ENCODE data around the gene COL23A1. TPM values are rescaled to one million over a fixed set of nuclear protein-coding genes. Genes with fewer than 3 reads are reported as not detected.

The COL23A1 gene
- total RNA-seq, 1 donor from 2014 or later: 0.19 TPM

GRCh38 chr5:178365501-178366440, 224.4 kb downstream of the COL23A1 start:
- DNase-seq (ENCODE audit: low read depth): no peak

DNA sequence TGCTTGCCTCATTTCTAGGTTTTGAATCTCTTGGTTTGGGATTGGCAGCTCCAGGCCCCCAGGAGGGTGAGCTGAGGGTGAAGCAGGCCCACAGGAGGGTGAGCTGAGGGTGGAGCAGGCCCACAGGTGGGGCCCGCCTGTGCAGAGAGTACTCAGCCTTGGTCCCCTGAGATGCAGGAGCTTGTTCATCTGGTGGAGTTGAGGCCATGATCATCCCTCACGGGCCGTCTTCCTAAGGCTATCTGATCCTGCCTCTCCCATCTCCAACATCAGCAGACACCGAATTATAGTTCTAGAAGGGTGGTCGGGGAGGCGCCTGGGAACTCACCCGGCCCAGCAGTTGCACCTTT, 225.9 kb downstream of the COL23A1 start:
- no peak for DNase-seq (ENCODE audit: low read depth)

- no peak for DNase-seq (ENCODE audit: low read depth)
Observed at GRCh38 chr5:178363501-178364325, 226.5 kb downstream of the COL23A1 start.

DNA sequence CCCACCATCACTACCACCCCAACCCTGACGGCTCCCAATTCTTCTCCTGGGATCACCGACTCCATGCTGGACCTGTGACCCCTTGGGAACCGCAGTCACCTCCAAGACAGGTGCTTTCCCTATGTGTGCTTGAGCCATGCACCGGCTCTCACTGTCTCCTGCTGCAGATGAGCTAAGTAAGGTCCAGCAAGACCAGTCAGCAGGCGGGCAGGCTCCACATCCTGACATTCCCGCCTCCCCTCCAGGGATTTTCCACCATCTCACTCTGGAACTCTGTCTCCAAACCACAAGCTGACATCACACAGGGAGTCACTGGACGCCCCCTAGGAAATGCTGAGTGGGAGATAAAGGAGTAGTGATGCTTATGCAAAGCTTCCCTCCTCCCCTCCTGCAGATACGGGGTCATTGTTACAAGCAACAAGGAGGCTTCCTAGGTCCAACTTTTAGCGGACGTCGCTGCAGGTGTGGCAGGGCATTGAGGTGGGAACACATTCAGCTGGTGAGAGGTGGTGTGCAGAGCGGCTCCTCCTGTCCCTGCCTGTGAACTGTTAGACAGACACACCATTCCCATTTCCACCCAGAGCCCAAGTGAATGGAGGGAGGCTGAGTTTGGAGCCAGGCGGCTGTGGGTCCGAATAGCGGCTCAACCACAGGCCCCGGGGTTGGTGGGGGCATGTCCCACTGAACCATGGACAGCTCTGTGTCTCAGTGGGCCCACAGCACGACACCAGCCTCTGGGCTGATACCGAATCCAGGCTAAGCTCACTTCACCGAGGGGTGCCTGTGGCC, 228.3 kb downstream of the COL23A1 start:
- DNase-seq (ENCODE audit: low read depth): peak; percentile 47

- DNase-seq (ENCODE audit: low read depth): no peak
Observed at GRCh38 chr5:178360926-178361235, 229.3 kb downstream of the COL23A1 start.

GRCh38 chr5:178360222-178360925, 229.8 kb downstream of the COL23A1 start:
- no peak for DNase-seq (ENCODE audit: low read depth)

- DNase-seq (ENCODE audit: low read depth): no peak
Observed at GRCh38 chr5:178359738-178360137, 230.5 kb downstream of the COL23A1 start.

DNA sequence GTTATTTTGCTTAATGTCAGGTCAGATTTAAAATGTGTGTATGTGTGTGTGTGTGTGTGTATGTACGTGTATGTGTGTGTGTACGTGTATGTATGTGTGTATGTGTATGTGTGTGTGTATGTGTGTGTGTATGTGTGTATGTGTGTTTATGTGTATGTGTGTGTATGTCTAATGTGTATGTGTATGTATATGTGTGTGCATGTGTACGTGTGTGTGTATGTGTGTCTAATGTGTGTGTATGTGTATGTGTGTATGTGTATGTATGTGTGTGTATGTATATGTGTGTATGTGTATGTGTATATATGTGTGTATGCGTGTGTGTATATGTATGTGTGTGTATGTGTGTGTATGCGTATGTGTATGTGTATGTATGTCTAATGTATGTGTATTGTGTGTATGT, 232.5 kb downstream of the COL23A1 start:
- DNase-seq (ENCODE audit: low read depth): no peak

GRCh38 chr5:178357121-178357521, 233.1 kb downstream of the COL23A1 start:
- DNase-seq (ENCODE audit: low read depth): no peak

GRCh38 chr5:178356431-178356872, 233.7 kb downstream of the COL23A1 start:
- no peak for DNase-seq (ENCODE audit: low read depth)

DNA sequence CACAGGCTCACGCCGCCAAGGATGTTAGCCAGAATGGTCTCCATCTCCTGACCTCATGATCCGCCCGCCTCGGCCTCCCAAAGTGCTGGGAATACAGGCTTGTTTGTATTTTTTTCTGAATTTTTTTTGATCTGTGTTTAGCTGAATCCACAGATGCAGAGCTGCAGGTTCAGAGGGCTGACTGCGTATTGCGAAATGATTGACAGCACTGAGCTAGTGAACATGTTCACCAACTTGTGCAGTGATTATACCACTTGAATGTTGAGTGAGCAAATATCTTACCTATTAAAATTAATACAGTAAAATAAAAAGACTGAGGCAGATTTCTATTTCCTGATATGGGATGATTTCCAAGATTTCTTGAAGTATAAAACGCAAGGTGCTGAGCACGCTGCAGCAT, 234.5 kb downstream of the COL23A1 start:
- DNase-seq (ENCODE audit: low read depth): no peak

DNA sequence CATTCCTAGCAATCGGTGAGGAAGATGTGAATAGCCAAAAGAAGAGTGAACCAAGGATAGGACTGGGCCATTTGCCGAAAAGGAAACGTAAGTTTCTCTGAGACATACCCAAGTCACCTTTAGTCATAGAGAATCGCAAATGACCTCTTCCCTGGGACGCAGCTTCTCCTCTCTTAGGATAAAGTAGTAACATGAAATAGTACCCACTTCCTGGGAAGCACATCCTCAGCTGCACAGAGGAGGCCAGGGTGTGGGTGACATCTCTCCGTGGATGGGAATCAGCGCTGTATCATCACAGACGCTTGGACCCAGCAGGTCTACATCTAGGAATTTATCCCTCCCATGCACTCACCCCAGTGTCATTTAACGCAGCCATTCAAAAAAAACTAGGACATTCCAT, 236.7 kb downstream of the COL23A1 start:
- DNase-seq (ENCODE audit: low read depth): no peak

GRCh38 chr5:178352035-178352349, 238.2 kb downstream of the COL23A1 start:
- no peak for DNase-seq (ENCODE audit: low read depth)

GRCh38 chr5:178351221-178352034, 238.8 kb downstream of the COL23A1 start:
- DNase-seq (ENCODE audit: low read depth): no peak

GRCh38 chr5:178350361-178351220, 239.6 kb downstream of the COL23A1 start:
- DNase-seq (ENCODE audit: low read depth): no peak

- no peak for DNase-seq (ENCODE audit: low read depth)
Observed at GRCh38 chr5:178349625-178350353, 240.4 kb downstream of the COL23A1 start.

GRCh38 chr5:178349075-178349511, 241.1 kb downstream of the COL23A1 start:
- DNase-seq (ENCODE audit: low read depth): no peak

DNA sequence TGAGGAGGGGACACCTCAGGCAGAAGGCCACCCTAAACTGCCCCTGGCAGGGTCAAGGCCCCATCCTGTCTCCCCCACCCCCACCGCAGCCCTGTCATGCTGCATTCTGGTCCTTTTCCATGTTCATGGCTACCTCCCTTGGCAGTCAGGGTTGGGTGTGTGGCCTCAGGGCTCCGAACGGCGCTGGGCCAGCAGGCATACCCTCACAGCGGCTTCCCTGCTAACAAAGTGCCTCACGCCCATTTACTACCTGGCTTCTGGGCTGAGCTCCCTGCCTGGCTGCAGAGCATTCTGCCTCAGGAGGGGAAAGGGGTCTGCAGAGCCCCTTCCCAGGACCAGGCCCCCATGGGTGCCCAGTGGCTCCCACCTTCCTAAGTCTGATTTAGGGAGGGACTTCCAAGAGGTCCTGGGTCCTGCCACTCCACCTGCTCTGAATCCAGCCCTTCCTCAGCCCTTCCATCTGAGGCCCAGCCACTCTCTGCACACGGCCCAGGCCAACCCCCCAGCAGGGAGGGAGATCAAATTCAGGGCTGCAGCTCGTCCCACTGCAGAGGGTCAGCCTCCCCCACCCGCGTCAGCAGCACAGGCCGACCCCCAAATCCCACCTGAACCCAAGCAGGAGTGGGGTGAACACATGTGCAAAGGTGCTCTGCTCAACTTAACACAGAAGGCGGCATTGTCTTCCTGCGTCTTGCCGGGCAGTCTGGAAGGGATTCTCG, 241.7 kb downstream of the COL23A1 start:
- no peak for DNase-seq (ENCODE audit: low read depth)

Data from myocyte (in vitro differentiated cells).